ENCODE data around the gene SIAH1. TPM values are rescaled to one million over a fixed set of nuclear protein-coding genes. Genes with fewer than 3 reads are reported as not detected.
A peak's percentile ranks its signal among the peaks of the same experiment; 100 is the strongest.

Gene SIAH1
- total and polyA plus RNA-seq, 10 of the 15 experiments (the other 5 are each of a cell fraction or from before 2014, with no cell fraction given), result 5.1 to 21.1 (median 13.9) TPM

DNA sequence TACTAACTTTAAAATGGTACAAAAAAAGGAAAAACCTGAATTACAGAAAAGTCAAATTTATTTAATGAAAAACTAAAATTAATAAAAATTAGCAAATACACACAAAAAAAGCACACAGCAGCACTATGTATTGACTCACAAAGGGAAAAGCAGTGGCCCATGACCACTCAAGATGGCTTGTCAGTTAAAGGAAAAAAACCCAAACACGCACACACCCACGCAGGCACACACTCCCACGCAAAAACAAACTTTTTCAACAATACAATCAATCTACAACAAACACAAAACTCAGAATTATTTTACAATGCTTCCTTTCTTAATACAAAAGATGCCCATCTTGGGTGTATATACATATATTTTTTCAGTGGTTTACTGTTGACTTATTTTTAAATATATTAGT lies 24.2 kb downstream of the SIAH1 start (continued):
- TF ChIP-seq, protein P1, sequence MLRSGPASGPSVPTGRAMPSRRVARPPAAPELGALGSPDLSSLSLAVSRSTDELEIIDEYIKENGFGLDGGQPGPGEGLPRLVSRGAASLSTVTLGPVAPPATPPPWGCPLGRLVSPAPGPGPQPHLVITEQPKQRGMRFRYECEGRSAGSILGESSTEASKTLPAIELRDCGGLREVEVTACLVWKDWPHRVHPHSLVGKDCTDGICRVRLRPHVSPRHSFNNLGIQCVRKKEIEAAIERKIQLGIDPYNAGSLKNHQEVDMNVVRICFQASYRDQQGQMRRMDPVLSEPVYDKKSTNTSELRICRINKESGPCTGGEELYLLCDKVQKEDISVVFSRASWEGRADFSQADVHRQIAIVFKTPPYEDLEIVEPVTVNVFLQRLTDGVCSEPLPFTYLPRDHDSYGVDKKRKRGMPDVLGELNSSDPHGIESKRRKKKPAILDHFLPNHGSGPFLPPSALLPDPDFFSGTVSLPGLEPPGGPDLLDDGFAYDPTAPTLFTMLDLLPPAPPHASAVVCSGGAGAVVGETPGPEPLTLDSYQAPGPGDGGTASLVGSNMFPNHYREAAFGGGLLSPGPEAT (IDR thresholded peaks at IDR 0.05; ENCODE audit: low read depth), result peak; percentile 56; the same call in 1 of the 2 replicates
- TF ChIP-seq TCF7 (IDR thresholded peaks at IDR 0.05; ENCODE audit: borderline replicate concordance), result peak; percentile 61; the same call in 1 of the 2 replicates
- TF ChIP-seq, protein P2, sequence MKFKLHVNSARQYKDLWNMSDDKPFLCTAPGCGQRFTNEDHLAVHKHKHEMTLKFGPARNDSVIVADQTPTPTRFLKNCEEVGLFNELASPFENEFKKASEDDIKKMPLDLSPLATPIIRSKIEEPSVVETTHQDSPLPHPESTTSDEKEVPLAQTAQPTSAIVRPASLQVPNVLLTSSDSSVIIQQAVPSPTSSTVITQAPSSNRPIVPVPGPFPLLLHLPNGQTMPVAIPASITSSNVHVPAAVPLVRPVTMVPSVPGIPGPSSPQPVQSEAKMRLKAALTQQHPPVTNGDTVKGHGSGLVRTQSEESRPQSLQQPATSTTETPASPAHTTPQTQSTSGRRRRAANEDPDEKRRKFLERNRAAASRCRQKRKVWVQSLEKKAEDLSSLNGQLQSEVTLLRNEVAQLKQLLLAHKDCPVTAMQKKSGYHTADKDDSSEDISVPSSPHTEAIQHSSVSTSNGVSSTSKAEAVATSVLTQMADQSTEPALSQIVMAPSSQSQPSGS (IDR thresholded peaks at IDR 0.05; ENCODE audit: low read length), result peak; percentile 43; the same call in 1 of the 2 replicates
- TF ChIP-seq, protein P3, sequence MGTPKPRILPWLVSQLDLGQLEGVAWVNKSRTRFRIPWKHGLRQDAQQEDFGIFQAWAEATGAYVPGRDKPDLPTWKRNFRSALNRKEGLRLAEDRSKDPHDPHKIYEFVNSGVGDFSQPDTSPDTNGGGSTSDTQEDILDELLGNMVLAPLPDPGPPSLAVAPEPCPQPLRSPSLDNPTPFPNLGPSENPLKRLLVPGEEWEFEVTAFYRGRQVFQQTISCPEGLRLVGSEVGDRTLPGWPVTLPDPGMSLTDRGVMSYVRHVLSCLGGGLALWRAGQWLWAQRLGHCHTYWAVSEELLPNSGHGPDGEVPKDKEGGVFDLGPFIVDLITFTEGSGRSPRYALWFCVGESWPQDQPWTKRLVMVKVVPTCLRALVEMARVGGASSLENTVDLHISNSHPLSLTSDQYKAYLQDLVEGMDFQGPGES (IDR thresholded peaks at IDR 0.05), result no peak
- TF ChIP-seq, protein P4, sequence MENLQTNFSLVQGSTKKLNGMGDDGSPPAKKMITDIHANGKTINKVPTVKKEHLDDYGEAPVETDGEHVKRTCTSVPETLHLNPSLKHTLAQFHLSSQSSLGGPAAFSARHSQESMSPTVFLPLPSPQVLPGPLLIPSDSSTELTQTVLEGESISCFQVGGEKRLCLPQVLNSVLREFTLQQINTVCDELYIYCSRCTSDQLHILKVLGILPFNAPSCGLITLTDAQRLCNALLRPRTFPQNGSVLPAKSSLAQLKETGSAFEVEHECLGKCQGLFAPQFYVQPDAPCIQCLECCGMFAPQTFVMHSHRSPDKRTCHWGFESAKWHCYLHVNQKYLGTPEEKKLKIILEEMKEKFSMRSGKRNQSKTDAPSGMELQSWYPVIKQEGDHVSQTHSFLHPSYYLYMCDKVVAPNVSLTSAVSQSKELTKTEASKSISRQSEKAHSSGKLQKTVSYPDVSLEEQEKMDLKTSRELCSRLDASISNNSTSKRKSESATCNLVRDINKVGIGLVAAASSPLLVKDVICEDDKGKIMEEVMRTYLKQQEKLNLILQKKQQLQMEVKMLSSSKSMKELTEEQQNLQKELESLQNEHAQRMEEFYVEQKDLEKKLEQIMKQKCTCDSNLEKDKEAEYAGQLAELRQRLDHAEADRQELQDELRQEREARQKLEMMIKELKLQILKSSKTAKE (IDR thresholded peaks at IDR 0.05; ENCODE audit: low read depth, poor library complexity, severe bottlenecking), result peak; percentile 49
- TF ChIP-seq SIN3A (IDR thresholded peaks at IDR 0.05; ENCODE audit: low read depth, low read length), result no peak
- TF ChIP-seq BCL11A (IDR thresholded peaks at IDR 0.05; ENCODE audit: low read depth, low read length), result peak; percentile 78; the same call in 1 of the 2 replicates
- peak; percentile 61; the same call in 1 of the 2 replicates for TF ChIP-seq NBN (IDR thresholded peaks at IDR 0.05)
- TF ChIP-seq EED (IDR thresholded peaks at IDR 0.05; ENCODE audit: low read depth), result no peak
- 0 out of 2 replicates have a peak, but pooled peaks have one; percentile 26 for TF ChIP-seq POLR2AphosphoS5 (IDR thresholded peaks at IDR 0.05; ENCODE audit: low read length)
- peak; percentile 40; the same call in 1 of the 3 replicates for TF ChIP-seq POU2F2 (IDR thresholded peaks at IDR 0.05; ENCODE audit: borderline replicate concordance, low read depth, low read length)
- TF ChIP-seq, protein P5, sequence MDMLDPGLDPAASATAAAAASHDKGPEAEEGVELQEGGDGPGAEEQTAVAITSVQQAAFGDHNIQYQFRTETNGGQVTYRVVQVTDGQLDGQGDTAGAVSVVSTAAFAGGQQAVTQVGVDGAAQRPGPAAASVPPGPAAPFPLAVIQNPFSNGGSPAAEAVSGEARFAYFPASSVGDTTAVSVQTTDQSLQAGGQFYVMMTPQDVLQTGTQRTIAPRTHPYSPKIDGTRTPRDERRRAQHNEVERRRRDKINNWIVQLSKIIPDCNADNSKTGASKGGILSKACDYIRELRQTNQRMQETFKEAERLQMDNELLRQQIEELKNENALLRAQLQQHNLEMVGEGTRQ (IDR thresholded peaks at IDR 0.05; ENCODE audit: borderline replicate concordance, low read depth, low read length), result no peak
- TF ChIP-seq IKZF2 (IDR thresholded peaks at IDR 0.05), result peak; percentile 17 to 60; a peak in 2 of 4 replicates
- no peak for TF ChIP-seq MEF2B (IDR thresholded peaks at IDR 0.05; ENCODE audit: partially characterized antibody, poor library complexity, severe bottlenecking)
- no peak for TF ChIP-seq PAX8 (IDR thresholded peaks at IDR 0.05)

Data from GM12878 (cell line).